MM.1S (cell line): ENCODE results near the gene AMBRA1.
A peak's percentile ranks its signal among the peaks of the same experiment; 100 is the strongest.

ENCODE experiments used
- CTCF ChIP-seq: fragments of 300-600 bp; sonication (generic); IDR thresholded peaks from 2 replicates; pipeline ENCODE4 v1.5.1; 2016; ENCODE audit warnings: antibody characterized with exemption, low read length, mixed read lengths
- EZH2 ChIP-seq: fragments of 300-600 bp; sonication (generic); optimal IDR thresholded peaks from 2 replicates; pipeline ENCODE3; 2017; ENCODE audit warnings: low read depth, mild to moderate bottlenecking, antibody characterized with exemption, low read length, mixed read lengths

DNA sequence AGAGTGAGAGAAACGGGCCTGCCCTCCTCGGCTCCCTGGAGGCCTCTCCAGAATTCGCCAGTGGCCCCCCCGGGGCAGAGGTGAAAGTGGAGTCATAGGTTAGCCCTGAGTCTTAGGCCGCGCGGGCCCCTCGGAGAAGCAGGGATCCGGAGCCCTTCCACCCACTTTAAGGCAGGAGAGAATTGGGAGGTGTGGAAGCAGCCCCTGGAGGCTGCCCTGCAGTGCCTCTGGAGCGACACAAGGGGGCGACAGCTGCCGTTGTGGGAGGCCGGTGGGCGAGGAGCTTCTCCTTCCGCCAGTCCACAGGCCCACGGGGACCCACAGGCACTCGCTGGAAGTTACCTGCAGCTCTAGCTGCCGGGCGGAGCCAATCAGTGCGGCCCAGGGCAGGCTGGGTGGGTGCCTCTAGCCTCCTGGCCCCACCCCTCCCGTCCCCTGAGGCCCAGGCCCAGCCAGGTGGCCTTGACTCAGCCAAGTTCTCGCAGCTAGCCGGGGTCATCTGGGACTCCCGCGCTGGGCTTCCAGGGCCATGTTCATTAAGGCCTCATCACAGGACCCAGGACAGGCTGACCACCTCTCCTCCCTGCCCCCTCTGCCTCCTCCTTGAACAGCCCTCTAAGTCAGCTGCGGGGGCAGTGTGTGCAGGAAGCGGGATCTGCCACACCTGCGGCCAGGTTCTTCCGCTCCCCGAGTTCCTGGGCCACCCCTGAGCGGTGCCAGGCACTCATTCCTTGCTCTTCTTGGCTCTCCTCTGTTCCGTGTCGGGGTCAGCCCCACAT is 241.6 kb downstream of the AMBRA1 start:
- peak; percentile 59 for TF ChIP-seq CTCF
- TF ChIP-seq EZH2: no peak
